ENCODE measurements around the gene TMEM187.

DNA sequence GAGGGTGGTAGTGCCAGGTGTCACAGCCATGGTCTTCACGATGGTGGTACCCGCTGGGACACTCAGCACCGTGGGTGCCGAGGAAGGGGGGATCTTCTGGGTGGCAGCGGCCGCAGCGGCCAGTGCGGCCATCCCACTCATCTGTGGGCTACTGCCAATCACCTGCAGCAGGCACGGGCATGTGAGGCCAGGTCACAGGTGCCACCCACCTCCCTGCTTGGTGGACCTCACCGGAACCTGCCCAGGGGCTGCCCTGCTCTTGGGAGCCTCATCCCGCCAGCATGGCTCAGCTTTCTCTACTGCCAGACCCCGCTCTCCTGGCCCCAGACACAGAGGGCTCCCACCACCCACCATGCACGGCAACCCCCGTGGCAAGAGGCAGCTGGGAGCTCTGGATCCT lies 13.9 kb upstream of the TMEM187 start:
- no peak for TF ChIP-seq SREBF2 (IDR thresholded peaks at IDR 0.05)
- TF ChIP-seq SMC3 (IDR thresholded peaks at IDR 0.05) = no peak
- no peak for TF ChIP-seq MAZ (IDR thresholded peaks at IDR 0.05; ENCODE audit: borderline replicate concordance, low read depth, low read length)
- no peak for TF ChIP-seq POLR2A (IDR thresholded peaks at IDR 0.05; ENCODE audit: low read length)
- TF ChIP-seq MYC (IDR thresholded peaks at IDR 0.05; ENCODE audit: borderline replicate concordance, low read length) = no peak
- TF ChIP-seq, protein P1, sequence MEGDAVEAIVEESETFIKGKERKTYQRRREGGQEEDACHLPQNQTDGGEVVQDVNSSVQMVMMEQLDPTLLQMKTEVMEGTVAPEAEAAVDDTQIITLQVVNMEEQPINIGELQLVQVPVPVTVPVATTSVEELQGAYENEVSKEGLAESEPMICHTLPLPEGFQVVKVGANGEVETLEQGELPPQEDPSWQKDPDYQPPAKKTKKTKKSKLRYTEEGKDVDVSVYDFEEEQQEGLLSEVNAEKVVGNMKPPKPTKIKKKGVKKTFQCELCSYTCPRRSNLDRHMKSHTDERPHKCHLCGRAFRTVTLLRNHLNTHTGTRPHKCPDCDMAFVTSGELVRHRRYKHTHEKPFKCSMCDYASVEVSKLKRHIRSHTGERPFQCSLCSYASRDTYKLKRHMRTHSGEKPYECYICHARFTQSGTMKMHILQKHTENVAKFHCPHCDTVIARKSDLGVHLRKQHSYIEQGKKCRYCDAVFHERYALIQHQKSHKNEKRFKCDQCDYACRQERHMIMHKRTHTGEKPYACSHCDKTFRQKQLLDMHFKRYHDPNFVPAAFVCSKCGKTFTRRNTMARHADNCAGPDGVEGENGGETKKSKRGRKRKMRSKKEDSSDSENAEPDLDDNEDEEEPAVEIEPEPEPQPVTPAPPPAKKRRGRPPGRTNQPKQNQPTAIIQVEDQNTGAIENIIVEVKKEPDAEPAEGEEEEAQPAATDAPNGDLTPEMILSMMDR (IDR thresholded peaks at IDR 0.05) = no peak
- no peak for TF ChIP-seq CHD4 (IDR thresholded peaks at IDR 0.05; ENCODE audit: borderline replicate concordance)
- no peak for TF ChIP-seq CBX2 (IDR thresholded peaks at IDR 0.05; ENCODE audit: borderline replicate concordance, low read depth)

Measured in A549 (cell line).